HG03457 (cell line): ENCODE data around the gene DDX1.
"Not testable (repeated sequence)": the region's sequence is repeated elsewhere in the genome, so short reads cannot be mapped to it uniquely, and the experiment has no call there.

Experiments
- ATAC-seq: cut with Tn5 transposase; IDR thresholded peaks from one replicate; pipeline ENCODE4 v1.9.1; 2021; ENCODE audit warnings: moderate number of reproducible peaks; ENCODE audit not compliant: unreplicated experiment

Gene DDX1

GRCh38 chr2:15614545-15615300, 23.1 kb downstream of the DDX1 start:
- ATAC-seq: no peak

GRCh38 chr2:15615301-15615920, 23.7 kb downstream of the DDX1 start:
- no peak for ATAC-seq

- no peak for ATAC-seq
These were observed 24.8 kb downstream of the DDX1 start for GRCh38 chr2:15616429-15616828.

GRCh38 chr2:15616850-15617777, 25.4 kb downstream of the DDX1 start:
- ATAC-seq: no peak

GRCh38 chr2:15617778-15618448, 26.2 kb downstream of the DDX1 start:
- no peak for ATAC-seq

GRCh38 chr2:15618449-15618855, 26.8 kb downstream of the DDX1 start:
- ATAC-seq: no peak

GRCh38 chr2:15619076-15619475, 27.4 kb downstream of the DDX1 start:
- ATAC-seq: no peak

GRCh38 chr2:15619510-15619909, 27.8 kb downstream of the DDX1 start:
- no peak for ATAC-seq

GRCh38 chr2:15619938-15620337, 28.3 kb downstream of the DDX1 start:
- ATAC-seq: no peak

- ATAC-seq: no peak
These were observed 28.7 kb downstream of the DDX1 start for GRCh38 chr2:15620340-15620739.

- no peak for ATAC-seq
These were observed 29.3 kb downstream of the DDX1 start for GRCh38 chr2:15620857-15621471.

- ATAC-seq: not testable (repeated sequence)
These were observed 29.8 kb downstream of the DDX1 start for GRCh38 chr2:15621472-15621870.

GRCh38 chr2:15622214-15622613, 30.5 kb downstream of the DDX1 start:
- no peak for ATAC-seq

GRCh38 chr2:15622614-15623480, 31.2 kb downstream of the DDX1 start:
- ATAC-seq: no peak

- no peak for ATAC-seq
These were observed 31.8 kb downstream of the DDX1 start for GRCh38 chr2:15623481-15623796.

GRCh38 chr2:15623898-15624541, 32.4 kb downstream of the DDX1 start:
- no peak for ATAC-seq

- ATAC-seq: no peak
These were observed 33.2 kb downstream of the DDX1 start for GRCh38 chr2:15624903-15625302.

- ATAC-seq: no peak
These were observed 33.8 kb downstream of the DDX1 start for GRCh38 chr2:15625344-15626036.

- ATAC-seq: no peak
These were observed 34.5 kb downstream of the DDX1 start for GRCh38 chr2:15626126-15626525.
